Measurements from ENCODE around the gene MBNL2.

DNA sequence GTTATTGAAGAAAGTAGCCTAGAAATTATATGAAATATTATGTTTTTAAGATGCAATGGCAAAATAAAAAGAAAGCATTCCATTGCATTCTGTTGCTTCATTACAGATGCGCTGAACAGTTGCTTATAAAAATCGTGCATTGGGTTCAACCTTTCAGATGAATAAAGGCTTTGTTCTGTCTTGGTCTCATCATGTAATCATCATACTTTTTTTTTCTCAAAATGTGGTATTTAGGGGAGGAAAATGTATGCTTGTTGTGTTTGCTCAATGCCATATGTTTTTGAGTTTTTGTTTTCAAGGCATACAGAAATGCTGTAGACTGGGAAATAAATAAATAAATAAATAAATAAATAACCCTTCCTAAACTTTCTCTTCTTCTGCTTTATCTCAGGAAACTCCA lies 1.1 kb upstream of the MBNL2 start:
- no peak for TF ChIP-seq POLR2A (IDR thresholded peaks at IDR 0.05)
- TF ChIP-seq, protein P1, sequence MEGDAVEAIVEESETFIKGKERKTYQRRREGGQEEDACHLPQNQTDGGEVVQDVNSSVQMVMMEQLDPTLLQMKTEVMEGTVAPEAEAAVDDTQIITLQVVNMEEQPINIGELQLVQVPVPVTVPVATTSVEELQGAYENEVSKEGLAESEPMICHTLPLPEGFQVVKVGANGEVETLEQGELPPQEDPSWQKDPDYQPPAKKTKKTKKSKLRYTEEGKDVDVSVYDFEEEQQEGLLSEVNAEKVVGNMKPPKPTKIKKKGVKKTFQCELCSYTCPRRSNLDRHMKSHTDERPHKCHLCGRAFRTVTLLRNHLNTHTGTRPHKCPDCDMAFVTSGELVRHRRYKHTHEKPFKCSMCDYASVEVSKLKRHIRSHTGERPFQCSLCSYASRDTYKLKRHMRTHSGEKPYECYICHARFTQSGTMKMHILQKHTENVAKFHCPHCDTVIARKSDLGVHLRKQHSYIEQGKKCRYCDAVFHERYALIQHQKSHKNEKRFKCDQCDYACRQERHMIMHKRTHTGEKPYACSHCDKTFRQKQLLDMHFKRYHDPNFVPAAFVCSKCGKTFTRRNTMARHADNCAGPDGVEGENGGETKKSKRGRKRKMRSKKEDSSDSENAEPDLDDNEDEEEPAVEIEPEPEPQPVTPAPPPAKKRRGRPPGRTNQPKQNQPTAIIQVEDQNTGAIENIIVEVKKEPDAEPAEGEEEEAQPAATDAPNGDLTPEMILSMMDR (IDR thresholded peaks at IDR 0.05): no peak

Measured in uterus (tissue), 2 donors.